Measurements from ENCODE around the gene TOR1AIP2. TPM values are rescaled to one million over a fixed set of nuclear protein-coding genes. Genes with fewer than 3 reads are reported as not detected.

The TOR1AIP2 gene
- total RNA-seq, 2 donors from 2014 or later, result 66.8 to 76.9 TPM

GRCh38 chr1:179824265-179824664 is 53.3 kb downstream of the TOR1AIP2 start:
- Histone ChIP-seq H3K4me3 (no peak overlapping the region), H3K27ac (no peak overlapping the region), H3K36me3 (no peaks in the 10 kb centered on the region), H3K9me3 (no peaks in the 10 kb centered on the region), H3K4me1 (no peaks in the 10 kb centered on the region), H3K27me3 (no peaks in the 10 kb centered on the region), H3K9ac (ENCODE audit: low read depth in 2 of 2, low read length in 2 of 2) (no peak overlapping the region)
- intact Hi-C loops (cut with DNase I), result no loop called here
- DNase-seq, result no peak
- TF ChIP-seq CTCF (IDR thresholded peaks at IDR 0.05), result no peak

GRCh38 chr1:179823693-179824092 is 53.9 kb downstream of the TOR1AIP2 start:
- TF ChIP-seq CTCF (IDR thresholded peaks at IDR 0.05), result no peak
- no peaks in the 10 kb centered on the region for H3K4me1 ChIP-seq
- H3K27me3 ChIP-seq, result no peaks in the 10 kb centered on the region
- intact Hi-C loops (cut with DNase I), result no loop called here
- H3K9me3 ChIP-seq, result no peaks in the 10 kb centered on the region
- H3K36me3 ChIP-seq, result no peaks in the 10 kb centered on the region
- H3K9ac ChIP-seq (ENCODE audit: low read depth in 2 of 2, low read length in 2 of 2), result no peak overlapping the region
- no peak overlapping the region for H3K4me3 ChIP-seq
- no peak overlapping the region for H3K27ac ChIP-seq
- DNase-seq, result no peak

DNA sequence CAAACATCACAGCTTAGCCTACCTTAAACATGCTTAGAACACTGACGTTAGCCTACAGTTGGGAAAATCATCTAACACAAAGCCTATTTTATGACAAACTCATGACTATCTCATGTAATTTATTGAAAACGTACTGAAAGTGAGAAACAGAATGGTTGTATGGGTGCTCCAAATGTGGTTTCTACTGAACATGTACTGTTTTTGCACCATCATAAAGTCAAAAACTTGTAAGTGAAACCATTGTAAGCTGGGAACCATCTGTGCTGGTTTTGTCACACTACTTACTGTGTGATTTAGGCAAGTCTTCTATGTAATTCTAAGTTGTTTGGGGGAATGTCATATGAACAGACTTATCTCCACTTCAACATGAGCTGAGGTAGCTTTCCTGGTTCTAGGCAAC is 55.5 kb downstream of the TOR1AIP2 start:
- intact Hi-C loops (cut with DNase I), result no loop called here
- no peaks in the 10 kb centered on the region for H3K36me3 ChIP-seq
- no peak overlapping the region for H3K9ac ChIP-seq (ENCODE audit: low read depth in 2 of 2, low read length in 2 of 2)
- no peak for DNase-seq
- H3K27me3 ChIP-seq, result no peaks in the 10 kb centered on the region
- H3K27ac ChIP-seq, result no peak overlapping the region
- no peaks in the 10 kb centered on the region for H3K4me1 ChIP-seq
- H3K9me3 ChIP-seq, result no peaks in the 10 kb centered on the region
- no peak for TF ChIP-seq CTCF (IDR thresholded peaks at IDR 0.05)
- no peak overlapping the region for H3K4me3 ChIP-seq

- H3K9ac ChIP-seq (ENCODE audit: low read depth in 2 of 2, low read length in 2 of 2), result no peak overlapping the region
- H3K4me3 ChIP-seq, result no peak overlapping the region
- intact Hi-C loops (cut with DNase I), result no loop called here
- no peak overlapping the region for H3K27ac ChIP-seq
- no peaks in the 10 kb centered on the region for H3K4me1 ChIP-seq
- TF ChIP-seq CTCF (IDR thresholded peaks at IDR 0.05), result no peak
- no peaks in the 10 kb centered on the region for H3K36me3 ChIP-seq
- H3K9me3 ChIP-seq, result no peaks in the 10 kb centered on the region
- no peaks in the 10 kb centered on the region for H3K27me3 ChIP-seq
- no peak for DNase-seq
These were observed 56.1 kb downstream of the TOR1AIP2 start for GRCh38 chr1:179821524-179821923.

GRCh38 chr1:179820226-179820970 is 57.2 kb downstream of the TOR1AIP2 start:
- no peak for TF ChIP-seq CTCF (IDR thresholded peaks at IDR 0.05)
- DNase-seq, result no peak
- intact Hi-C loops (cut with DNase I), result no loop called here
- Histone ChIP-seq H3K27ac (no peak overlapping the region), H3K9me3 (no peaks in the 10 kb centered on the region), H3K4me3 (no peak overlapping the region), H3K9ac (ENCODE audit: low read depth in 2 of 2, low read length in 2 of 2) (no peak overlapping the region), H3K27me3 (no peaks in the 10 kb centered on the region), H3K4me1 (no peaks in the 10 kb centered on the region), H3K36me3 (no peaks in the 10 kb centered on the region)

All from colonic mucosa (tissue), 4 donors.